ENCODE results near the gene ZYG11B.

DNA sequence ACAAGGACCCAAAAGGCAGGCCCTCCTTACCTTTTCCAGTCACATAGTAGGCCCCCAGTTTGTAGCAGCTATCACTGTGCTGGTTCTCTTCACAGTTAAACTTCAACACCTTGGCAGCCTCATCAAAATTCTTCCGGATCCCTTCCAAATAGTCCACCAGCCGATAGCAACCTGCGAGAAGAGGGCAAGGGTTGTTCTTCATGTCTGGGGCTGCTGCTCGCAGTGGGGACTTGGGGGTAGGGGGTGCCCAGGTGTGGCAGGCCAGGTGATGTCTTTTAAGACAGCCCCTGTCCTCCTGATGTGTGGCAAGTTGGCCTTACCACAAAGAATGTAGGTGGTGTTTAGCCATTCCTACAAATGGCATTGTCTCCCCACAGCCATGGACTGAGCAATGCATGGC lies 33.6 kb upstream of the ZYG11B start:
- TF ChIP-seq POLR2A (IDR thresholded peaks at IDR 0.05), result no peak
- TF ChIP-seq POLR2AphosphoS5 (IDR thresholded peaks at IDR 0.05), result no peak
- TF ChIP-seq, protein P1, sequence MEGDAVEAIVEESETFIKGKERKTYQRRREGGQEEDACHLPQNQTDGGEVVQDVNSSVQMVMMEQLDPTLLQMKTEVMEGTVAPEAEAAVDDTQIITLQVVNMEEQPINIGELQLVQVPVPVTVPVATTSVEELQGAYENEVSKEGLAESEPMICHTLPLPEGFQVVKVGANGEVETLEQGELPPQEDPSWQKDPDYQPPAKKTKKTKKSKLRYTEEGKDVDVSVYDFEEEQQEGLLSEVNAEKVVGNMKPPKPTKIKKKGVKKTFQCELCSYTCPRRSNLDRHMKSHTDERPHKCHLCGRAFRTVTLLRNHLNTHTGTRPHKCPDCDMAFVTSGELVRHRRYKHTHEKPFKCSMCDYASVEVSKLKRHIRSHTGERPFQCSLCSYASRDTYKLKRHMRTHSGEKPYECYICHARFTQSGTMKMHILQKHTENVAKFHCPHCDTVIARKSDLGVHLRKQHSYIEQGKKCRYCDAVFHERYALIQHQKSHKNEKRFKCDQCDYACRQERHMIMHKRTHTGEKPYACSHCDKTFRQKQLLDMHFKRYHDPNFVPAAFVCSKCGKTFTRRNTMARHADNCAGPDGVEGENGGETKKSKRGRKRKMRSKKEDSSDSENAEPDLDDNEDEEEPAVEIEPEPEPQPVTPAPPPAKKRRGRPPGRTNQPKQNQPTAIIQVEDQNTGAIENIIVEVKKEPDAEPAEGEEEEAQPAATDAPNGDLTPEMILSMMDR (IDR thresholded peaks at IDR 0.05), result no peak
